WTC11 (cell line): Measurements from ENCODE around the gene MFSD11. TPM values are rescaled to one million over a fixed set of nuclear protein-coding genes. Genes with fewer than 3 reads are reported as not detected.

ENCODE experiments used
- ATAC-seq: fragments of 200-7000 bp; cut with Tn5 transposase; 2 replicates; pipeline ENCODE4 v1.10.0; 2021; ENCODE audit warnings: mild to moderate bottlenecking, moderate library complexity
- CTCF ChIA-PET: fragments of 300-600 bp; sonication (Branson Sonifier 250); formaldehyde crosslinking; loops from one replicate; lab custom pipeline; 2021; ENCODE audit warnings: antibody characterized with exemption; lab: Charles Lee
- POLR2A ChIA-PET: fragments of 350-600 bp; sonication (Branson Sonifier 250); formaldehyde crosslinking; loops from one replicate; lab custom pipeline; 2021; ENCODE audit warnings: antibody characterized with exemption; lab: Charles Lee
- DNase-seq: peaks from one replicate; pipeline ENCODE4 v3.0.0; 2021; ENCODE audit warnings: low spot score
- H3K27ac Mint-ChIP-seq: 2 replicates; pipeline ENCODE4 v1.8.0; 2021; ENCODE audit warnings: mixed read lengths
- H3K27me3 Mint-ChIP-seq: 2 replicates; pipeline ENCODE4 v1.8.0; 2021; ENCODE audit warnings: low read depth, mild to moderate bottlenecking, moderate library complexity, mixed read lengths
- H3K36me3 Mint-ChIP-seq: 2 replicates; pipeline ENCODE4 v1.8.0; 2021; ENCODE audit warnings: mixed read lengths
- H3K4me1 Mint-ChIP-seq: 2 replicates; pipeline ENCODE4 v1.8.0; 2022; ENCODE audit warnings: mixed read lengths
- H3K4me3 Mint-ChIP-seq: 2 replicates; pipeline ENCODE4 v1.8.0; 2021; ENCODE audit warnings: mild to moderate bottlenecking, moderate library complexity, mixed read lengths
- H3K9me3 Mint-ChIP-seq: 2 replicates; pipeline ENCODE4 v1.8.0; 2021; ENCODE audit warnings: mixed read lengths
- ATF6 ChIP-seq: sonication (generic); formaldehyde crosslinking; IDR thresholded peaks from 2 replicates; pipeline ENCODE4 v1.8.1; 2023; ENCODE audit warnings: mild to moderate bottlenecking, missing genetic modification reagents
- CBFB ChIP-seq: sonication (generic); formaldehyde crosslinking; IDR thresholded peaks from 2 replicates; pipeline ENCODE4 v1.8.1; 2022; ENCODE audit warnings: mild to moderate bottlenecking, low read depth, missing genetic modification reagents
- CTCF ChIP-seq: fragments of 200-600 bp; IDR thresholded peaks from 2 replicates; pipeline ENCODE4 v1.8.0; 2022; ENCODE audit warnings: antibody characterized with exemption
- FOXJ3 ChIP-seq: sonication (generic); formaldehyde crosslinking; IDR thresholded peaks from 2 replicates; pipeline ENCODE4 v1.9.0; 2021; ENCODE audit warnings: missing genetic modification reagents, mild to moderate bottlenecking, borderline replicate concordance
- FOXP4 ChIP-seq: sonication (generic); formaldehyde crosslinking; IDR thresholded peaks from 2 replicates; pipeline ENCODE4 v1.8.0; 2022; ENCODE audit warnings: mild to moderate bottlenecking, missing genetic modification reagents
- HMGXB4 ChIP-seq: sonication (generic); formaldehyde crosslinking; IDR thresholded peaks from 2 replicates; pipeline ENCODE4 v1.8.1; 2023; ENCODE audit warnings: mild to moderate bottlenecking, moderate library complexity, missing genetic modification reagents
- MAX ChIP-seq: sonication (generic); formaldehyde crosslinking; IDR thresholded peaks from 2 replicates; pipeline ENCODE4 v1.8.0; 2022; ENCODE audit warnings: mild to moderate bottlenecking, missing genetic modification reagents
- MXD4 ChIP-seq: fragments of 250-450 bp; sonication (Bioruptor Pico); IDR thresholded peaks from 2 replicates; pipeline ENCODE4 v1.8.0; 2021; ENCODE audit warnings: mild to moderate bottlenecking, moderate library complexity, borderline replicate concordance
- NFE2L1 ChIP-seq: sonication (generic); formaldehyde crosslinking; IDR thresholded peaks from 2 replicates; pipeline ENCODE4 v1.8.1; 2023; ENCODE audit warnings: missing genetic modification reagents
- SP1 ChIP-seq: sonication (generic); formaldehyde crosslinking; conservative IDR thresholded peaks from 2 replicates; pipeline ENCODE4 v1.8.1; 2022; ENCODE audit warnings: missing genetic modification reagents
- ZBTB43 ChIP-seq: sonication (generic); formaldehyde crosslinking; IDR thresholded peaks from 2 replicates; pipeline ENCODE4 v1.8.1; 2023; ENCODE audit warnings: mild to moderate bottlenecking, missing genetic modification reagents
- ZNF121 ChIP-seq: sonication (generic); formaldehyde crosslinking; IDR thresholded peaks from 2 replicates; pipeline ENCODE4 v1.8.0; 2023; ENCODE audit warnings: missing genetic modification reagents
- ZNF138 ChIP-seq: sonication (generic); formaldehyde crosslinking; conservative IDR thresholded peaks from 2 replicates; pipeline ENCODE4 v1.8.1; 2022; ENCODE audit warnings: mild to moderate bottlenecking, moderate library complexity, missing genetic modification reagents
- ZNF512 ChIP-seq: sonication (generic); formaldehyde crosslinking; IDR thresholded peaks from 2 replicates; pipeline ENCODE4 v1.8.1; 2022; ENCODE audit warnings: missing genetic modification reagents, borderline replicate concordance
- ZNF532 ChIP-seq: fragments of 250-450 bp; sonication (Bioruptor Pico); IDR thresholded peaks from 2 replicates; pipeline ENCODE4 v1.9.0; 2021; ENCODE audit warnings: mild to moderate bottlenecking, borderline replicate concordance
- total RNA-seq: library from RNA; stranded (reverse); gene quantifications from 3 replicates; pipeline ENCODE4 v1.2.3, GENCODE V29; 2021

MFSD11 gene
- total RNA-seq, 1 experiment from 2014 or later = 16.6 TPM

- CTCF ChIA-PET = interaction anchor here (1.3 to 2.2 kb wide), 5 partner anchors 12 to 191 kb away, joined by 3 to 13 read pairs (median 11); partner anchors contain the start of genes JMJD6 and METTL23
- no peak overlapping the region for H3K4me3 Mint-ChIP-seq
- peak overlapping the region; percentile 27; the same call in 1 of the 2 replicates for H3K27ac Mint-ChIP-seq
- POLR2A ChIA-PET = no interaction called here
- ATAC-seq (no peak), DNase-seq (no peak)
- peaks cover 15% of the 10 kb centered on the region for H3K4me1 Mint-ChIP-seq
- peaks cover 8% of the 10 kb centered on the region for H3K27me3 Mint-ChIP-seq
- TF ChIP-seq ZNF512 (CRISPR knock-in tag) (no peak), CBFB (CRISPR knock-in tag) (no peak), SP1 (no peak), ZNF138 (CRISPR knock-in tag) (no peak), ZNF532 (CRISPR knock-in tag) (no peak), FOXJ3 (CRISPR knock-in tag) (no peak)
- H3K36me3 Mint-ChIP-seq = peaks cover 27% of the 10 kb centered on the region
- H3K9me3 Mint-ChIP-seq = no peaks in the 10 kb centered on the region
These were observed 23.6 kb upstream of the MFSD11 start for GRCh38 chr17:76714336-76714735.

GRCh38 chr17:76714822-76715495, 23.0 kb upstream of the MFSD11 start:
- CTCF ChIA-PET = interaction anchor here (1.0 to 2.0 kb wide), 3 partner anchors 28 to 31 kb away, joined by 4 to 11 read pairs (median 4); no protein-coding TSS in a partner anchor
- no peak overlapping the region for H3K4me3 Mint-ChIP-seq
- POLR2A ChIA-PET = no interaction called here
- ATAC-seq = no peak
- peaks cover 33% of the 10 kb centered on the region for H3K36me3 Mint-ChIP-seq
- peaks cover 9% of the 10 kb centered on the region for H3K4me1 Mint-ChIP-seq
- peak overlapping the region; percentile 40; the same call in 1 of the 2 replicates for H3K27ac Mint-ChIP-seq
- DNase-seq = peak; percentile 73
- H3K27me3 Mint-ChIP-seq = peaks cover 2% of the 10 kb centered on the region
- TF ChIP-seq ATF6 (no peak), CTCF (peak; percentile 68; the same call in 1 of the 2 replicates)
- H3K9me3 Mint-ChIP-seq = no peaks in the 10 kb centered on the region

GRCh38 chr17:76715496-76715830, 22.5 kb upstream of the MFSD11 start:
- no peaks in the 10 kb centered on the region for H3K27me3 Mint-ChIP-seq
- peaks cover 7% of the 10 kb centered on the region for H3K4me1 Mint-ChIP-seq
- no peak overlapping the region for H3K4me3 Mint-ChIP-seq
- ChIA-PET CTCF (interaction anchor here (1.0 to 1.1 kb wide), 3 partner anchors 11 to 31 kb away, joined by 4 read pairs; no protein-coding TSS in a partner anchor), POLR2A (no interaction called here)
- peaks cover 38% of the 10 kb centered on the region for H3K36me3 Mint-ChIP-seq
- H3K27ac Mint-ChIP-seq = no peak overlapping the region; the same call in 1 of the 2 replicates
- H3K9me3 Mint-ChIP-seq = no peaks in the 10 kb centered on the region
- DNase-seq = no peak
- no peak for ATAC-seq
- TF ChIP-seq NFE2L1 (no peak), FOXP4 (CRISPR knock-in tag) (no peak), MAX (CRISPR knock-in tag) (no peak), ZBTB43 (CRISPR knock-in tag) (no peak), SP1 (no peak), ZNF121 (no peak), MXD4 (no peak), HMGXB4 (CRISPR knock-in tag) (no peak)
